Measurements from ENCODE around the gene CEP152.

The CEP152 gene

DNA sequence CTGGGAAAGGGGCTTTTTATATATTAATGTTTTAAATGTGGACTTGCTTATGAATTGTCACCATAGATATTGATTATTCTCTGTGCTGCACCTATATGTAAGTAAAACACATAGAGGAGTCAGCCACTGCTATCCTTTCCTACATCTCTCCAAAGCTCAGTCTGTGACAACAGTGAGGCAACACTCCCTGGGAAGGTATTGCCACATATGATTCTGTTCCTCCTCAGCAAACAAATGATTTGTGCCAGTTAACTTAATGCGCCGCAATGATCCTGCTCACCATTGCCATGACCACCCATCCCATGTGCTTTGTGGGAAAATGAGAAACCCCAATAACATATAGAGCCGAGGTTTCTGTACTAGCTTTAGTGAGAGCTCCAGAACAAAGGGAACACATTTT is 90.2 kb downstream of the CEP152 start:
- Histone ChIP-seq H3K27me3 (replicated peaks) (no peaks in the 10 kb centered on the region), H3K27ac (no peak overlapping the region), H3K4me3 (ENCODE audit: low read depth, low read length) (no peak overlapping the region), H3K36me3 (replicated peaks) (no peaks in the 10 kb centered on the region)
- in situ Hi-C loops (cut with HindIII; ENCODE audit: low pct_ligation_motif_present, low sequenced_read_pairs): no loop called here
- no peak for DNase-seq
- TF ChIP-seq, protein P1, sequence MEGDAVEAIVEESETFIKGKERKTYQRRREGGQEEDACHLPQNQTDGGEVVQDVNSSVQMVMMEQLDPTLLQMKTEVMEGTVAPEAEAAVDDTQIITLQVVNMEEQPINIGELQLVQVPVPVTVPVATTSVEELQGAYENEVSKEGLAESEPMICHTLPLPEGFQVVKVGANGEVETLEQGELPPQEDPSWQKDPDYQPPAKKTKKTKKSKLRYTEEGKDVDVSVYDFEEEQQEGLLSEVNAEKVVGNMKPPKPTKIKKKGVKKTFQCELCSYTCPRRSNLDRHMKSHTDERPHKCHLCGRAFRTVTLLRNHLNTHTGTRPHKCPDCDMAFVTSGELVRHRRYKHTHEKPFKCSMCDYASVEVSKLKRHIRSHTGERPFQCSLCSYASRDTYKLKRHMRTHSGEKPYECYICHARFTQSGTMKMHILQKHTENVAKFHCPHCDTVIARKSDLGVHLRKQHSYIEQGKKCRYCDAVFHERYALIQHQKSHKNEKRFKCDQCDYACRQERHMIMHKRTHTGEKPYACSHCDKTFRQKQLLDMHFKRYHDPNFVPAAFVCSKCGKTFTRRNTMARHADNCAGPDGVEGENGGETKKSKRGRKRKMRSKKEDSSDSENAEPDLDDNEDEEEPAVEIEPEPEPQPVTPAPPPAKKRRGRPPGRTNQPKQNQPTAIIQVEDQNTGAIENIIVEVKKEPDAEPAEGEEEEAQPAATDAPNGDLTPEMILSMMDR (IDR thresholded peaks at IDR 0.05; ENCODE audit: low read depth, low read length, missing control alignments): no peak

DNA sequence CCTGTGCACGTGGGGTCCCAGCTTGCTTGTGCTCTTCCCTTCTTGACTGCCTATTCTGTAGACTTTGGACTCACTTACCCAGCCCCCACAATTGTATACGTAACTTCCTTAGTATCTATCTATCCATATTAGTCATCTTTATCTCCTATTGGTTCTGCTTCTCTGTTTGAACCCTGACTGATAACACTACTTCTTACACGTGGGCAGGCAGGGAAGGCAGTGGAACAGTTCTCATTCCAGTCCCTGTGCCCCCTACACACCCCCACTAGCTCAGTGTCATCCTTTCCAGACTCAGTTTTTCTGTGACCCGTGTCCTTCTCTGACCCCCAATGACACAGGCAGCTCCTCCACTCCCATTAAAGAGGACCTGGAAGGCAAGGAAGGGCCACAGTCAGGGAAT is 91.2 kb downstream of the CEP152 start:
- Histone ChIP-seq H3K27ac (no peak overlapping the region), H3K27me3 (replicated peaks) (no peaks in the 10 kb centered on the region), H3K4me3 (ENCODE audit: low read depth, low read length) (no peak overlapping the region), H3K36me3 (replicated peaks) (no peaks in the 10 kb centered on the region)
- DNase-seq: no peak
- TF ChIP-seq, protein P1 (IDR thresholded peaks at IDR 0.05; ENCODE audit: low read depth, low read length, missing control alignments): no peak
- in situ Hi-C loops (cut with HindIII; ENCODE audit: low pct_ligation_motif_present, low sequenced_read_pairs): no loop called here

DNA sequence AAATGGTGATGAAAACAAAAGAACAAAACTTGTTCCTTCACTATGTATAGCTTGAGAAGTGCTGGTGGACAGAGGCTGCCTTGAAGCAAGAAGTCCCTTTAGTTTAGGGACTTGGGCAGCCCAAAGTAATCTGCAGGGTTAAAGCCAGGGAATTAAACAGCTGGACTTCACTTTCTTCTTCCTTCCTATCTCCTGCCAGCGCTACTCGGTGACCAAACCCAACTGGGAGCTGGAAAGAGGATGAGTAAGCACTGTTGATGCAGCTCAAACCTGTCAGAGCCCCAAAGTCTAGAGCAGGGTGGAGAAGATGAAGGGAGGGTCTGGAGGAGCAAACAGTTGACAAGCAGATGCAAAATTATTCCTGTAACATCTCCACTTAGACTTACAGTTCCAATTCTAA is 92.2 kb downstream of the CEP152 start:
- no peak for DNase-seq
- Histone ChIP-seq H3K27me3 (replicated peaks) (no peaks in the 10 kb centered on the region), H3K4me3 (ENCODE audit: low read depth, low read length) (no peak overlapping the region), H3K27ac (no peak overlapping the region), H3K36me3 (replicated peaks) (no peaks in the 10 kb centered on the region)
- TF ChIP-seq, protein P1 (IDR thresholded peaks at IDR 0.05; ENCODE audit: low read depth, low read length, missing control alignments): no peak
- in situ Hi-C loops (cut with HindIII; ENCODE audit: low pct_ligation_motif_present, low sequenced_read_pairs): no loop called here

DNA sequence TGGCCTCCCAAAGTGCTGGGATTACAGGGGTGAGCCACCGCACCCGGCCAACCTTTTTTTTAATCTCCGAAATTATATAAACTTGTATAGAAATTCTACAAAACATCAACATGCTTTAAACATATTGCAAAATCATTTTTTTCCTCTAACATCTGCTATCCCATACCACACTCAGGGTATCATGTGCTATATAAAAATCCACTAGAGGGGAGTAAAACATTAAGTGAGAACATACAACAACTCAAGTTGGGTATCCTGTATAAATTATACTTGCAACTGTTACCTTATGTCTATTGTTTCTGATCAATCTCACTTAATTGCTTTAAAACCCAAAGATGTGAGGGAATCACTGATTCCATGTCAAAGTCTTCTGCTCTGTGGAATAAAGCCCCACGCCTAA is 93.4 kb downstream of the CEP152 start:
- in situ Hi-C loops (cut with HindIII; ENCODE audit: low pct_ligation_motif_present, low sequenced_read_pairs): no loop called here
- Histone ChIP-seq H3K27ac (no peak overlapping the region), H3K4me3 (ENCODE audit: low read depth, low read length) (no peak overlapping the region), H3K36me3 (replicated peaks) (no peaks in the 10 kb centered on the region), H3K27me3 (replicated peaks) (no peaks in the 10 kb centered on the region)
- DNase-seq: no peak
- TF ChIP-seq, protein P1 (IDR thresholded peaks at IDR 0.05; ENCODE audit: low read depth, low read length, missing control alignments): no peak

DNA sequence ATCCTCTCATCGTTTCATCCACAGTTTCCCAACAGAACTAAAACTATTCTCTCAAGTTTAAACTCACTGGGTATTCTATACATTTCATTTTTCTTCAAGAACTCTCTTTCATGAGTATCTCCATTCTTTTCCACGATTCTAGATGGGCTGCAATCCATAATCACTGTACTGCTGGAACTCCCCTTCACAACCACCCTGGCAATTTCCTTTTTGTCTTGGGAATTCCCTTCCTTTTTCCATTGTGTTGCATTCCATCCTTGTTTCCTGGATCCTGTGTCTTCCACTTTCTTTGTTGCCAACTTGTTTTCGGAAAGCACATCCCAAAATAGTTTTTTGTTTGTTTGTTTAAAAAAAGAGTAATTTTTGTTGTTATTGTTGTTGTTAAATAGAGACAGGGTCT is 98.3 kb downstream of the CEP152 start:
- TF ChIP-seq, protein P1 (IDR thresholded peaks at IDR 0.05; ENCODE audit: low read depth, low read length, missing control alignments): no peak
- H3K36me3 ChIP-seq (replicated peaks): no peaks in the 10 kb centered on the region
- H3K27me3 ChIP-seq (replicated peaks): no peaks in the 10 kb centered on the region
- H3K4me3 ChIP-seq (ENCODE audit: low read depth, low read length): no peak overlapping the region
- H3K27ac ChIP-seq: no peak overlapping the region
- in situ Hi-C loops (cut with HindIII; ENCODE audit: low pct_ligation_motif_present, low sequenced_read_pairs): no loop called here
- no peak for DNase-seq

DNA sequence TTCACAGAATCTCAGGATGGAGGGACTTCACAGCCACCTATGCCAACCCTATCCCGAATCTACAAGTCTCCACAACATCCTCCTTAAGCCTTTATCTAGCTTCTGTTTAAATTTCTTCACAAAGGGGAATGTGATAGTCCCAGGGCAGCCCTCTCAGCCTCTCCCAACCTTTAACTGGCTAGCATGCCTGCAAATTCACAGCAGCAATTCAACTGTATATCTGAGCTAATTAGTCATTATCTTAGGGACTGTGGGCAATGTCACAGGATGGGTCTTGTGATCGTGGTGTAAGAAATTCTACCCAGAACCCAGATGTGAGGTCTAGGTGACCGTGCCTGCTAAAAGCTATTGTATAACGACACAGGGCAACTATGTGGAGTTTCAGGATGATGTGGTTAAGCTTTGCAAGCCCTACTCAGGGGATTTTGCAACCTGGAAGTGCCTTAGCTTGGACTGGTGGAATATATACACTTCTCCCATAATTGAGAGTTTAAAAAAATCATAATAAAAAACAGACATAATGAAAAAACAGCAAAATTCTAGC is 99.8 kb downstream of the CEP152 start:
- H3K27me3 ChIP-seq (replicated peaks): no peaks in the 10 kb centered on the region
- H3K36me3 ChIP-seq (replicated peaks): no peaks in the 10 kb centered on the region
- no peak overlapping the region for H3K27ac ChIP-seq
- TF ChIP-seq, protein P1 (IDR thresholded peaks at IDR 0.05; ENCODE audit: low read depth, low read length, missing control alignments): no peak
- in situ Hi-C loops (cut with HindIII; ENCODE audit: low pct_ligation_motif_present, low sequenced_read_pairs): no loop called here
- H3K4me3 ChIP-seq (ENCODE audit: low read depth, low read length): no peak overlapping the region
- DNase-seq: no peak

Data from brain microvascular endothelial cell (primary cell).